Effector CD4-positive, alpha-beta T cell (primary cell): Measurements from ENCODE around the gene CASS4.
"Not testable (repeated sequence)": the region's sequence is repeated elsewhere in the genome, so short reads cannot be mapped to it uniquely, and the experiment has no call there.

ENCODE experiments used
- DNase-seq: peaks from one replicate; pipeline ENCODE4 v3.0.0-alpha.2; 2020

CASS4 gene

DNA sequence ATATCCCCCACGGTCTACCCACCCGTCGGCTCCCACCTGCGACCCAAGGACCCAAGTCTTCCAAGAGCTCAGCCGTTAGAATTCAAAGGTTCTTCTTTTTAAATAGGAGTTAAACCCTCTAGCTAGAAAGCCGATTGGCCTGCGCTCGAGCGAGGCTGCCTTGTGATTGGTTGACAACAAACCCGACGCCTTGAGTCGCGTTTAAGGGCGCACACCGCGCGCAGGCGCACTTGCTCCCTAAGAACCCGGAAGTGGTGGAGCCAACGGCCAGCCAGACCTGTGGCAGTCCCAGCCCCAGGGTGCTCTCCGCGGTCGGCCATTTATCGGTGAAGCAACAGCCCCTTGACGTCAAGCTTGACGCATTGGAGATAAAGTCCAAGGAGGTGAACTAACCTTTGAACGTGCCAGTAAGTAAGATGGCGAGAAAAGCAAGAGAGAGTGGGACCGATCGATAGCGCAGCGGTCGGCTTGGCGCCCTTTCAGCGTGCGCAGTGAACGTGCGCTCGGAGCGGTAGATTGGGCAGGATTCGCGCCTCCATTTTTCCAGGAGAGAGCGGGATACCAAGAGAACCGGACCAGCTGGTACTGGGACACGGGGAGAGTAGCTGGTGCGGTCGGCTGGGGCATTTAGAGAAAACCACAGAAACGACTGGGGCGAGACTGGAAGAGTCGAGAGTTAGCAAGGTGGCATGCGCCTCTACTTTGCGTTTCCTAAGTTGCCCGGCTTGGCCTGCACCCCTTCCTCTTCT is 19.8 kb upstream of the CASS4 start, which contains the start of the genes AURKA and CSTF1:
TSS of gene AURKA (minus strand) at position 84 of the 749 bp plus-strand sequence. CDS start 4,018 bp downstream, outside the sequence.
TSS of gene CSTF1 (plus strand) at position 514 of the 749 bp plus-strand sequence. CDS start 2,908 bp downstream, outside the sequence.
- DNase-seq: peak; percentile 100

DNA sequence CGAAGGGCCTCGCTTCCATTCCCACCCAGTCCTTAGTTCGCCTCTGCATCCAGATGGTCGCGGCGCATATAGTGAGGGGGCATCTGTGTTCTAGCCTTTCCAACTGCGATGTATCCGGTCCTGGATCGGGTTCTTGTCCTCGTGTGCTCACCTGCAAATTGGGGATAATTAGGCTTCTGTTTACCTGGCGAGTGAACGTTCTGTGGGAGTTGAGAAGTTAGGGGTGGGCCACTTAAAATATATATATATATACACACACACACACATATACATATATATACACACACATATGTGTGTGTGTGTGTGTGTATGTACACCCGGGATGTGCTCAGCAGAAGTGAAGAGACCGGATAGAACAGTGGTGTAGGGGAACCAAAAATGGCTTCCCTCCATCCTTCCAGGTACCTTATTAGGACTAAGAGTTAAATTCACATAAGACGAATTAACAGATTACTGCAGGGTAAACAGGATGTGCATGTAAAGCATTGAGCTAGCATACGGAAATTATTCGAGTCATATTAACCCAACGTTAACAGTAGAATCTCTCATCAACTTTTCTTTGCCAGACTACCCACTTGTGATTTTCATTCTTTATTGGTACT is 19.1 kb upstream of the CASS4 start:
- DNase-seq: no peak

DNA sequence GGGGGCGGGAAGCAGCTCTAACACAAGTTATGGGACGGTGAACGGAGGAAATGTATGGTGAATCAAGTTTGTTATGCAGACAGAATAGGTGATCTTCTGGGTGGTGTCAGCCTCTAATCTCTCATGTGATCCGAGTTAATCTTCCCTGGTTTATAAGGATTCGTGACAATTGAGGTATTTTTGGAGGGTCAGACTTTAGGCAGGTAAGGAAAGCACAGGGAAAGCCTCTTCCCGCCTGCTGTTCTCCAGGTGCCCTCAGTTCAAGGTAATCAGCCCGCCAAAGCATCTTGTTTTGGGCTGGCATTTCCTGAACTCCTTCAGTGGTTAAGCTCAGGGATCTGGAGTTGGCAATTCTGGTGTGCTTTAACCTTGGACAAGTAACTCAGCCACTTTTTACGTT is 18.4 kb upstream of the CASS4 start:
- no peak for DNase-seq

DNA sequence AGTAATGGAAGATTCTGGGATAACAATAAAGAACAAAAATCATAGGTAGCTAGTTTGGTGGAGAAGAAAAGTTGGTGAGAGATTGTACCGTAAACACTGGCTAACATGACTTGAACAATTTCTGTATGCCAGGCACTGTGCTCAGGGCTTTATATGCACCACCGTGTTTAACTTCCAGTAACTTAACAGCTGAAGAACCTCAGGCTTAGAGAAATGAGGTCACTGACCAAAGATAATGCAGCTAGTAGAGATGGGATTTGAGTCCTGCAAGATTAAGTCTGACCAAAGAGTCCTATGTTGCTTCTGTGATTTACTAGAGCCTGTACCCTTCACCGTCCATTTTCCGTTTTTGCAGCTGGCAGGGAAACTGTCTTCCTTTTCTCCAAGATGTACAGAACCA is 16.9 kb upstream of the CASS4 start:
- no peak for DNase-seq

DNA sequence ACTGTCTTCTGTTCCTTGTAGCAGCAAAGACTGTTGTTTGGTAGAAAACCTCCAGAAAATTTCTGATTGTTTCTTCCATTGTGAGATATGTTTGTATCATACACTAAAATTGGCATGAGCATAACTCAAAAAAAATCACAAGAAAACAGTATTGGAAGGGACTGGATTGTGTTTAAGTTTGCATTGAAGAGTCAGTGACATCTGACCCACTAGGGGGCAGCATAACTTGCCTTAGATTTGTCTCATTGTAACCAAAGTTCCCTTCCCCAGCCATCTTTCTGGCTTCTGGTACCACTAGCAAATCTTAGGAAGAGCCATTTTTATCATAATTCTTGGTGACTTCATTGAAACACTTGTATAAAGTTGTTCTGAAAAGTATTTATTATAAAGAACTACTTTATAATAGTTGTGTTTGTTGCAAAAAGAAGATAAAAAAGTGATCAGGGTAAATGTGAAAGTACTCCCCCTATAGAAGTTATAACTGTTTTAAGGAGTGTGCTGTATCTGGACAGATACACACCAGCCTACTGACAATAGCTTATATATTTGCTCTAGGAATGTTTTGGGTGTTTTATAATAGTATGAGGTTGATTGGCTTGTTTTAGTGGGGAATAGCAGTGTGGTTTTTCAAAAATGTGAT is 11.9 kb upstream of the CASS4 start:
- peak; percentile 65 for DNase-seq

DNA sequence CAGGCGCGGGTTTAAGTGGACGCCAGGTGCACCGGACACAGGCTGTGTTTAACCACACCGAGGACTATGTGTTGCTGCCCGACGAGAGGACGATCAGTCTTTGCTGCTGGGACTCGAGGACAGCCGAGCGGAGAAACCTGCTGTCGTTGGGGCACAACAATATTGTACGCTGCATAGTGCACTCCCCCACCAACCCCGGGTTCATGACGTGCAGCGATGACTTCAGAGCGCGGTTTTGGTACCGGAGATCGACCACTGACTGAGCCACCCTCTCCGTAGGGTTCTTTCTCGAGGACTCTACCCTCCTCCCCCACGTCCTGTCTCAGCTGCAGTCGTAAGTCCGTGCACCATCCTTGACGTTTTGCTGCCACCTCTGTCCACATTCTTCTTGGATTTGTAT is 8.6 kb upstream of the CASS4 start:
- DNase-seq: no peak

DNA sequence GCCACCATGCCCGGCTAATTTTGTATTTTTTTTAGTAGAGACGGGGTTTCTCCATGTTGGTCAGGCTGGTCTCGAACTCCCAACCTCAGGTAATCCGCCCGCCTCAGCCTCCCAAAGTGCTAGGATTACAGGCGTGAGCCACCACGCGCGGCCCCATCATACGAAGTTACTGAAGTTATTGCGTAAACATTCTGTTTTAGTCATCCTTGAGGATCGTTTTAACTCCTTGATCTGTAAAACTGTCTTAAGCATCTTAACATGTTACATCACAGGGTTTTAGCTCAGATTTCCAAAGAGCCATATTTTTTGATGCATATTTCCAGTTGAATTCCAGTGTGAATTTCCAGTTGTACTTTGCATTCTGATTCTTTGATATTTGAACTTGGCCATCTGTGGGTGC is 6.7 kb upstream of the CASS4 start:
- DNase-seq: not testable (repeated sequence)

DNA sequence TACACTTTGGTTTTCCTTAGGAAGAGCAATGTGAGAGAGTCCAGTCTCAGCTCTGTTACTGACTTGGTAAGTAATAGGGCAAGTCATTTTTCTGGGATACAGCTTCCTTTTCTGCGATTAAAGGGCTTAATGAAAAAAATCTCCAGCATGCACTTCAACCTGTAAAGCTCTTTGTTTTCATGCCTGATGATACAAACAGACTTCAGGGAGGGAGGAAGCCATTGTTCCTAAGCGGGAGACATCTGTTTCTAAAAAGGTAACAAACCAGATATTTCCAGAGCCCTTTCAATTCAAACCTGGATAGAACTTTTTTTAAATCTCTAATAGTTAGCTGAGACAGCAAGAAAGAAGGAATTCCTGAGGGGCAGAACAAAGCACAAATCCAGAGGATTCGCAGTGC is 5.2 kb upstream of the CASS4 start:
- no peak for DNase-seq

DNA sequence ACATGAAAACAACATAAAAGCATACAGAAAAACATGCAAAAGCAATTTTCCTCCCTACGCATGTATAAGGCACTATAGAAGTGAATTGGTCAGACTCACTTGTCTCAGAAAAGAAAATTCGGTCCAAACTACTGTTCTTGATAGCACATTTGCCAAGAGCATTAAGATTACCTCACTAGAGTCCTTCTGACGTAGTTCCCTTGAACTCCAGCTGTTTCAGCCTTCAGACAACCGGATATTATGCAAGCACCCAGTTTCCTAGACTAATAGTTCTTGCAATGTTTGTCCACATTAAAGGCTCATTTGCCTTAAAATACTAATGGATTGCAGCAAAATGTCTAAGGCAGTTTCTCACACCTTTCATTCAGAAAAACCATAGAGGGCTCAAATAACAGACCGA is 2.5 kb upstream of the CASS4 start:
- no peak for DNase-seq

DNA sequence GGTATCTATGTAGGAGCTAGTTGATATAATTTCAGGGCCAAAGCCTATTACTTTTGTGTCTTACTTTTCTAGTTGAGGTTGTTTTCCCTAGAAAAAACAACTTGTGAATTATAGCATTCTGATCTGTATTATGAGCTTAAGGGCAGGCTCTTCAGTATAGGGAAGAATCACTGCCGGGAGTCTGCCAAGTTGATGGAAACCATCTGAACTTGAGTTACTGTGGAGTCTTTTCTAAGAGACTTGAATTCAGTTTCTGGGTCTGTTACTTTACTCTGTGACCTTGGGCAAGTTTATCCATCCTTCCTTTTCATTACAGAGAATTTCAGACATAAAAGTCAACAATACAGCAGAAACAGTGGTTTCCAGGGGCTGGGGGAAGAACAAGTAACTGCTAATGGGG is 2.1 kb upstream of the CASS4 start:
- no peak for DNase-seq

DNA sequence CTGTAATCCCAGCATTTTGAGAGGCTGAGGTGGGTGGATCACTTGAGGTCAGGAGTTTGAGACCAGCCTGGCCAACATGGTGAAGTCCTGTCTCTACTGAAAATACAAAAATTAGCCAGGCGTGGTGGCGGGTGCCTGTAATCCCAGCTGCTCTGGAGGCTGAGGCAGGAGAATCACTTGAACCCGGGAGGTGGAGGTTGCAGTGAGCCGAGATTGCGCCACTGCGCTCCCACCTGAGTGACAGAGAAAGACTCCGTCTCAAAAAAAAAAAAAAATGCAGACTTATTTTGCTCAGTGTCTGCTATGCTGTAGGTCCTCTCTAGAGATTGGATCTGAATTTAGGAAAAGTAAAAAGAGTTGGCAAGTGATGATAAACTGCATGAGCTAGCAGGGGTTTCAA is 773 bp upstream of the CASS4 start:
- DNase-seq: not testable (repeated sequence)

DNA sequence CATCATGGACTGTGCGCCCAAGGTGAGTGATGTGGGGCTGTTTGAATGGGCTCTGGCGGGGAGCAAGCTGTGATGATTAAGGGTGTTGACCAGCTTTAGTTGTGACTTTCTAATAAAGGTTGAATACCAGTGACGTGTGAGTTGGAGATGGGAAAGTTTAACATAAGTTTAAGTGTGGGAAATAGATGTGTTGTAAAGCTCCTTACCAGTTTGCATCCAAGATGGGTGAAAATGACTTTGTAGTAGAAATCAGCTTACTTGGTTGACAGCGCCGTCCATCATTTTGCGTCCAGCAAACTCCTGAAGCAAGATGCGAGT is 372 bp downstream of the CASS4 start:
- DNase-seq: no peak

DNA sequence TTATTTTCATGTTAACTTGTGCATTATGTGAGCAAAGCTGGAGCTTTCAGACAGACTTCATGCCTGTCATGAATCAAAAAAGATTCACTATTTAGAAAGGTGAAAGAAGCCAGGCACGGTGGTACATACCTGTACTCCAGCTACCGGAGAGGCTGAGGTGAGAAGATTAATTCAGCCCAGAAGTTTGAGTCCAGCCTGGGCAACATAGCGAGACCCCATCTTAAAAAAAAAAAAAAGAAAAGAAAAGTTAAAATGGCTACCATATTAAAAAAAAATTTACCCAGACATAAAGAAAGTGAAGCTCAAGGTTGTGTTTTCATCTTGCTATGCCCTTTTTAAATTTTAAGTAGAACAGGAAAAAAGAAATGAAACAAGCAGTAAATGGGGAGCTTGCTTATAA is 889 bp downstream of the CASS4 start:
- DNase-seq: no peak

DNA sequence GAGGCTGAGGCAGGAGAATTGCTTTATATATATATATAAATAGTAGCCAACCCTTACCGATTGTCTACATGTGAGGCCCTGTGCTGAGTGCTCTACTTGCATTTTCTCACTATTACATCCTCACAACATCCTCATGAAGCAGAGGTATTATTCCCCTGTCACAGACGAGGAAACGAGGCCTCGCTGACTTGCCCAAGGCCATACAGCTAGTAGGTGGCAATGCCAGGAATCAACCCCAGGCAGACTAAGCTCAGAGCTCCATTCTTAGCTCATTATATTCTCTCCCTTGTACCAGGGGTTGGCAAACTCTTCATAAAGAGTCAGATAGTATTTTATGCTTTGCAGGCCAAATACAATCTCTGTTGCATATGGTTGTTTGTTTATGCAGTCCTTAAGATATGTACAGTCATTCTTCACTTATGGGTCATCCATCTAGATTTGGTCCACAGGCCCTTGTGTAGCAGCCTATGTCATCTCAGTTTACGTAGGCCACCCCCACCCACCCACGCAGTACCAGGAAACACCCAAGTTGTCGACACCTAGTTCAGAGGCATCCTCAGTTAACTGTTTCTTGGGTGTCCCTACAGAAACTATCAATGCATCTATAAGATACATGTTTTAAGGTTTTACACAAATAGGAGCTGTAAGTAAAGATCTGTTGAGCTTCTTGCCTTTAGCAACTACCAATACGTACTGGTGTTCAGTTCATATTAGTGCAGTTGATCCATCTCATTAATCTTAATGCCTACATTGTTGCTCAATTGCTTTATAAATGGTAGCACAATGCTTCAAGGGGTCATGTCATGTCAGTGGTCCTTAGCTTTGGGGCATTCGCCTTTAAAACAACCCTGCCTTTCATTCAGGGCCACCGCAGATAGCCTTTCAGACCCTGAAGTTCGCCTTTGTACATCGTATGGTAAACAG is 3.0 kb downstream of the CASS4 start:
- no peak for DNase-seq

DNA sequence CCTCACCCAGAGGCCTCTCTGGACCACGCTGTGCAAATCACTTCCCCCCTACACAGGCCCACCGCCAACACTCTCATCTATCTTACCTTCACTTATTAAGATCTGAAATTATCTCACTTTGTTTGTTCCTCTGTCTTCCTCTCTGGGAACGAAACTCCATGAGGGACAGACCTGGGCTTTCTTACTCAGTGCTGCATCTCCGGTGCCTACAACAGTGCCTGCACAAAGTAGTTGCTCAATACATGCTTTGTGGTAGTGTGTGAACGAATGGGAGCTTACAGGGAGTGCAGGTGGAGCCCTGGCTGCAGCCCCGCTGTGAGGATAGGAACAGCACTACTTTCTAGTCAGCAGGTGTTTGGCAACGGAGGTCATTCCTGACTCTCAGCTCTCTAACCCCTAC is 5.3 kb downstream of the CASS4 start:
- DNase-seq: no peak

DNA sequence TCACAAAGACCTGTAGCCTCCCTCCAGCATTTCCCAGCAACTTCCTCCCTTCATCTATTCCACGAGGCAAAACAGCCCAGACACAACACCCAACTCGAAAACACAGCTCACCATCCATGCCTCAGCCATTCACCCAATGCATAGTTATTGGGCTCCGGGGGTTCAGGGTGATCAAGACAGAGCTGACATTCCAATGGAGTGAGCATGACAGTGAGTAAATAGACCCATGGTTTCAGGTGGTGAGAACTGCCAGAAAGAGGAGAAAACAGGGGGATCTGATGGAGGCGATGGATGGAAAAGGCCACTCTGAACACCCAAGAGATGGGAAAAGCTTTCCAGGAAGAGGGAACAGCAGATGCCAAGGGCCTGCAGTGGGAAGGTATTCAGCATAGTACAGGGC is 5.9 kb downstream of the CASS4 start:
- no peak for DNase-seq

DNA sequence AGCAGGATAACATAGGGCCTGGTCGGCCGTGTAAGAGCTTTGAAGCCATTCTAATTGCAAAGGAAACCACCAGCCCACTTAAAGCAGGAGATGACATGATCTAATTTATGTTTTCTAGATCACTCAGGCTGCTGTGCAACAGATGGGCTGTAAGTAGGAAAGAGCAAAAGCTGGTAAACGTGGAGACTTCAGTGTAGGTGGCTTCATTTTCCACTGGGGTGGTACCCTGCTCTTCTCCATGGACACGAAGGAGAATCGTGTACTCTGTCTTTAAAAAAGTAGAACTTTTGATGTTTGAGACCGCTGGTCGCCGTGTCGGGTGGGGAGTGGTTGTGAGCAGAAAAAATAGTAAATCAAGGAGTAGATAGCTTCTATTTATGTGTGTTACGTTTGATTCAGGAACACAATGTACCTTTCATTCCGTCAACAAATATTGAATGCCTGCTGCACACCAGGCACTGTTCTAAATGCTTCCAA is 6.4 kb downstream of the CASS4 start:
- no peak for DNase-seq

DNA sequence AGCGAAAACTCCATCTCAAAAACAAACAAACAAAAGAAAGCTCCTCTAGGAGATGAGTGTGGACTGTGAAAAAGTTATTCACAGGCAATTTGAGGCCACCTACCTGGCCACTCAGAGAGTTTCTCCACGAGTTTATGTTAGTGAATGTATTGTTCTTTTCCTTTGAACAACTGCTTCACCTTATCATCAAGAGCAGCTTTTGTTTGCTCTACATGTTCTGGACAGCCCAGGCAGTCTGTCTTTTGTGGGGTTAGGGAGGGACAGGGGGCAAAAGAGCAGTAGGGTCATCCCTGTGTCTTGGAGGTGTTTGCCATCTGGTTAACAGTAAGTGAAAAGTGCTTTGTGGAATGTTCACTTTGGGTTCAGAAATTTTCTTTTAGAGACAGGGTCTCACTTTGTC is 8.0 kb downstream of the CASS4 start:
- DNase-seq: no peak

DNA sequence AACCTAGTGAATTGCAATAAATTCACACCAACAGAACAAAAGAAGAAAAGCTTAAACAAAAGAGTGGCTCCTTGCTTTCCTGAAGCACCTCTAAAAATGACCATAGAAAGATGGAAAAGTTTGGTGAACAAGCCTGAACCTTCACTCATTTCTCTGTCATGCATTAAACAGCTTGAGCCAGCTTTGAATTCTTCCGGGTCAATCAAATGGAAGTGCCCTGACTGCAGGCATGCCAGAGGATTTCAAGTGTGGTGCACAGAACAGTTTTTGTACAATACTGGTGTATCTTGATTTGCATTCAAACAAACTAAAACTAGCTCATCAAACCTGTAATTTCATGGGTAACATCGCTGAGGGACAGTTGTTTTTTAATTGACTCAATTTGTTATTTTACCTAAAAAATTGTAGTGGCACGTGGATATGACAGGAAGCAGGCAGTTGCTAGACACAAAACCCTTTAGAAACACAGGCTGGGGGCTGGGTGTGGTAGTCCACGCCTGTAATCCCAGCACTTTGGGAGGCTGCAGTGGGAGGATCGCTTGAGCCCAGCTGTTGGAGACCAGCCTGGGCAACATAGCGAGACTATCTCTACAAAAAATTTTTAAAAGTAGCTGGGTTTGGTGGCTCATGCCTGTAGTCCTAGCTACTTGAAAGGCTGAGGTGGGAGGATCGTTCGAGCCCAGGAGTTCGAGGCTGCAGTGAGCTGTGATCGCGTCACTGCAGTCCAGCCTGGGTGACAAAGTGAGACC is 9.1 kb downstream of the CASS4 start:
- DNase-seq: no peak

DNA sequence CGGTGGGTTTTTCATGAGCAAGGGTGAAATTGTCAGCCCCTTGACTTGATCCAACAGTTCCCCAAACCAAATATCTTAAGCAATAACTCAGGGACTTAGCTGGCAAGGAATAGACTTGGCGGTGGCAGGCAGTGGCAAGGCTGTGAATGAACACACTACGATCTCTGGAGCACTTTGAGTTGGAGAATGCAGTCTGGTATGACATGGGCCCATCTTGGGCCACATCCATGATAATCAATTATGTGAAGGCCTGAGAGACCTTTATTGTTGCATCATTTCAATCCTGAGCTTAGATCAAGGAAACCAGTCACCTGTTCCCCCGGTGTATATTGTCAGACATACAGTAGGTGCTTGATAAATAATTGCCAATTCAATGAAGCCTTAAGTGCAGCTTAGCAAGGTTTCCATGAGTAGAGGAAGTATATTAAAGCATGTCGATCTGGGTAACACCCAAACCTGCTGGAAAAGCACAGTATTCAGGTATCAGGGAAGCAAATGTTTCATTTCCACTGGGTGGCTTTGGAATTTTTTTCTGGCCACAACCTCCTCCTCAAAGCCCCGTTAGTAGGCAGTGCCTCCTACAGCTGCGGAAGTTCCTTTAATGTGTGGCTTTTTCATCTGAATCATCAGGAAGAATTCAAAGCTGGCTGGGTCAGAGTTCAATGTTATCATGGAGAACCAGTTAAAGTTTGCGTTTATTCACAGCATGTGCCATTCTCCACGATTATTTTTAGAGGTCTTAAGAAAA is 10.2 kb downstream of the CASS4 start:
- no peak for DNase-seq

DNA sequence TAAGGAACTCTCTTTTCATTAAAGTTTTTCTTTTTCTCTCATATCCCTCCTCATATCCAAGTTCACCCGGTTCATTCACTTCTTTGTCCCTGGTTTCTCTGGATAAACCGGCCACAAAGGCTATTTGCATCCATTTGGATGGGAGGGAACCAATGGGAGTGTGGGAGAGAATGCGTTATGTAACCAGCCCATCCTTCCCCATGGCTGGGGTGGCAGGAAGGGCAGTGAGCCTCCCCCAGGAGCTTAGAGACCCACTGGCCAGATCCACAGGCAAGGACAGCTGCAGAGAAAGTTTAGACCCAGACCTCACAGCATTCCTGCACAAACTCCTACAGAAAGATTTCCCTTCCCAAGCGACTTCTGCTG is 10.7 kb downstream of the CASS4 start:
- DNase-seq: no peak

DNA sequence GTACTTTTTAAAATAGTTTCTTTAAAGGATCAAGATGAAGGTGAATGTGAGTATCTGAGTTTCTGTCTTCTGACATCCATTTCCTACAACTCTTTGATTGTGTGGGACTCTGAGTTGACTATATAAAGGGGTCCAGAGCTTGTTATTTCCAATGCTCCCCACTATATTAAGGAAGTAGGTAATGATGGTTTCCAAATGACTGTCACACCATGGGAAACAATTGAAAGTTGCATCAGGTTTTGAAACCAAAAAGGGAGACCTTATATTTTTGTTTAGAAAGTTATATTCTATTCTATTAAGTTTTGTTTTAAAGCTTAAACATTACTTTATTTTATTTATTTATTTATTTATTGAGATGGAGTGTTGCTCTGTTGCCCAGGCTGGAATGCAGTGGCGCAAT is 11.2 kb downstream of the CASS4 start:
- no peak for DNase-seq
